Astrocyte of the cerebellum (primary cell): ENCODE data around the gene AKAP9.
A peak's percentile ranks its signal among the peaks of the same experiment; 100 is the strongest.
"Not testable (repeated sequence)": the region's sequence is repeated elsewhere in the genome, so short reads cannot be mapped to it uniquely, and the experiment has no call there.

Experiments used
- DNase-seq: peaks from one replicate; pipeline ENCODE4 v3.0.0-alpha.2; 2011; ENCODE audit warnings: low read depth
- H3K4me3 ChIP-seq: 2 replicates; pipeline ENCODE4 v1.5.1; 2011; ENCODE audit warnings: mild to moderate bottlenecking, low read depth, low read length, moderate library complexity
- CTCF ChIP-seq: IDR thresholded peaks from 2 replicates; pipeline ENCODE4 v1.5.1; 2012; ENCODE audit warnings: low read length, low read depth, moderate library complexity, mild to moderate bottlenecking; ENCODE audit errors: missing control alignments
- in situ Hi-C: cut with HindIII; loops from 2 replicates; pipeline ENCODE4 v1.10.0; 2017; ENCODE audit warnings: low sequenced_read_pairs

Gene AKAP9

GRCh38 chr7:92025260-92025659 lies 84.6 kb downstream of the AKAP9 start:
- in situ Hi-C loops, result no loop called here
- no peak for TF ChIP-seq CTCF

GRCh38 chr7:92026635-92027034 lies 86.0 kb downstream of the AKAP9 start:
- H3K4me3 ChIP-seq, DNase-seq, in situ Hi-C loops: not testable (repeated sequence)

More at GRCh38 chr7:92025260-92025659, 84.6 kb downstream of the AKAP9 start:
- peak; percentile 51 for DNase-seq
- H3K4me3 ChIP-seq, result no peak overlapping the region

GRCh38 chr7:92027128-92027527 lies 86.5 kb downstream of the AKAP9 start:
- H3K4me3 ChIP-seq, DNase-seq, in situ Hi-C loops: not testable (repeated sequence)

GRCh38 chr7:92028226-92028625 lies 87.6 kb downstream of the AKAP9 start:
- no peak for TF ChIP-seq CTCF
- no peak for DNase-seq
- no peak overlapping the region for H3K4me3 ChIP-seq
- in situ Hi-C loops, result no loop called here

GRCh38 chr7:92028686-92029085 lies 88.0 kb downstream of the AKAP9 start:
- no peak for TF ChIP-seq CTCF
- in situ Hi-C loops, result no loop called here
- no peak for DNase-seq
- H3K4me3 ChIP-seq, result no peak overlapping the region

- DNase-seq, result no peak
- no peak for TF ChIP-seq CTCF
- in situ Hi-C loops, result no loop called here
- H3K4me3 ChIP-seq, result no peak overlapping the region
Observed at GRCh38 chr7:92034116-92034515, 93.5 kb downstream of the AKAP9 start.

GRCh38 chr7:92035576-92035975 lies 94.9 kb downstream of the AKAP9 start:
- no peak overlapping the region for H3K4me3 ChIP-seq
- no peak for TF ChIP-seq CTCF
- no peak for DNase-seq
- in situ Hi-C loops, result no loop called here

GRCh38 chr7:92039900-92040299 lies 99.2 kb downstream of the AKAP9 start:
- in situ Hi-C loops, result no loop called here
- no peak overlapping the region for H3K4me3 ChIP-seq
- TF ChIP-seq CTCF, result no peak
- DNase-seq, result no peak
